GM23248 (cell line): ENCODE results near the gene RFPL3.

Experiments
- EZH2 ChIP-seq: fragments of 200-600 bp; sonication (generic); IDR thresholded peaks from 2 replicates; pipeline ENCODE4 v1.6.1; 2018; ENCODE audit warnings: antibody characterized with exemption, mild to moderate bottlenecking; ENCODE audit not compliant: insufficient read depth, poor library complexity, severe bottlenecking
- EZH2phosphoT487 ChIP-seq: fragments of 200-600 bp; sonication (generic); IDR thresholded peaks from 2 replicates; pipeline ENCODE4 v1.6.1; 2018; ENCODE audit warnings: antibody characterized with exemption, moderate library complexity, mild to moderate bottlenecking, low read depth; ENCODE audit not compliant: insufficient read depth

DNA sequence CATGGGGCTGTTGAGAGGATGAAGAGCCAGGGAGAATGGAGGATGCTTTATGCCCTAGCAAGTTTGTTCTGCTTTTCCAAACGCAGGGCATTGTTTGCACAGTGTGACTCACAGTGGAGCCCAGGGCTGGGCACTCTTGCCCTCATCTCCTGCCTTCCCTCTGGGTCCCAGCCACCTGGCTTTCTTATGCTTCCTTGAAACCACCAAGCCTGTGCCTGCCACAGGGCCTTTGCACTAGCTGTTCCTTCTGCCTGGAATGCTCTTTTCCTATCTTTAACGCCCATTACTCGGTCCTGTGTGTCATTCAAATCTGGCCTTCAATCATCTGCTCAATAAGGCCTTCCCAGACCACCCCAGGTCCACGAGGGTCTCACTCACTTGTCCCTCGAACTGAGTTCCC lies 46.9 kb upstream of the RFPL3 start:
- no peak for TF ChIP-seq EZH2phosphoT487
- TF ChIP-seq EZH2: no peak
